Panc1 (cell line): Measurements from ENCODE around the gene FGG. TPM values are rescaled to one million over a fixed set of nuclear protein-coding genes. Genes with fewer than 3 reads are reported as not detected.

ENCODE experiments used
- ATAC-seq: fragments of 200-7000 bp; cut with Tn5 transposase; 2 replicates; pipeline ENCODE4 v1.9.1; 2020; ENCODE audit warnings: mild to moderate bottlenecking, moderate library complexity
- BruUV-seq: library from RNA; stranded (reverse); fragments of 400-500 nt; replicated peaks from 2 replicates; lab custom pipeline; 2021; lab: Mats Ljungman, UMichigan
- CTCF ChIA-PET: fragments of 300-600 bp; sonication (Branson Sonifier 250); formaldehyde crosslinking; loops from one replicate; lab custom pipeline; 2022; ENCODE audit warnings: antibody characterized with exemption; lab: Charles Lee
- POLR2A ChIA-PET: fragments of 300-600 bp; sonication (Branson Sonifier 250); formaldehyde crosslinking; loops from one replicate; lab custom pipeline; 2022; ENCODE audit warnings: antibody characterized with exemption; lab: Charles Lee
- DNase-seq: peaks from one replicate; pipeline ENCODE4 v3.0.0-alpha.2; 2010; ENCODE audit warnings: low read depth, low spot score
- H3K27ac ChIP-seq: 2 replicates; pipeline ENCODE4 v1.5.1; 2011; ENCODE audit warnings: mild to moderate bottlenecking, low read length, inconsistent platforms
- H3K27me3 ChIP-seq: fragments of 200-500 bp; sonication (Bioruptor generic); 2 replicates; pipeline ENCODE4 v1.6.0; 2014; ENCODE audit warnings: low read length, inconsistent platforms; ENCODE audit not compliant: control insufficient read depth, insufficient read depth
- H3K36me3 ChIP-seq: fragments of 200-500 bp; sonication (Bioruptor generic); 2 replicates; pipeline ENCODE4 v1.5.1; 2014; ENCODE audit warnings: inconsistent platforms, mild to moderate bottlenecking, low read length, moderate library complexity; ENCODE audit not compliant: control insufficient read depth, insufficient read depth
- H3K4me1 ChIP-seq: 2 replicates; pipeline ENCODE4 v1.5.1; 2011; ENCODE audit warnings: inconsistent platforms, mild to moderate bottlenecking, low read length, moderate library complexity; ENCODE audit not compliant: control insufficient read depth, insufficient read depth
- H3K4me3 ChIP-seq, 2 experiments: 2 replicates each; pipeline ENCODE4 v1.5.1; 2011 to 2012; ENCODE audit warnings: low read depth in 2 of 2, low read length in 2 of 2, mild to moderate bottlenecking in 2 of 2, inconsistent platforms in 1 of 2, moderate library complexity in 1 of 2
- H3K9me3 ChIP-seq: fragments of 200-500 bp; sonication (Bioruptor generic); 2 replicates; pipeline ENCODE4 v1.5.1; 2014; ENCODE audit warnings: low read depth, mild to moderate bottlenecking, inconsistent platforms, low read length, moderate library complexity; ENCODE audit not compliant: control insufficient read depth, insufficient read depth
- CTCF ChIP-seq: fragments of 450-650 bp; IDR thresholded peaks from 2 replicates; pipeline ENCODE4 v1.5.1; 2017; ENCODE audit warnings: mild to moderate bottlenecking
- POLR2AphosphoS5 ChIP-seq: IDR thresholded peaks from 2 replicates; pipeline ENCODE4 v1.6.1; 2012; ENCODE audit warnings: mild to moderate bottlenecking, low read depth, low read length, moderate library complexity
- REST ChIP-seq, 2 experiments: IDR thresholded peaks; 2 replicates each; pipeline ENCODE4 v1.6.1; 2011 to 2012; ENCODE audit warnings: low read depth in 2 of 2, control low read depth in 1 of 2, low read length in 1 of 2, mild to moderate bottlenecking in 1 of 2, moderate library complexity in 1 of 2; ENCODE audit not compliant: insufficient read depth in 1 of 2
- SIN3A ChIP-seq: IDR thresholded peaks from 2 replicates; pipeline ENCODE4 v1.6.1; 2012; ENCODE audit warnings: low read depth, mild to moderate bottlenecking, low read length, moderate library complexity, borderline replicate concordance; ENCODE audit not compliant: insufficient read depth
- TCF7L2 ChIP-seq: IDR thresholded peaks from 2 replicates; pipeline ENCODE4 v1.6.1; 2011; ENCODE audit warnings: mild to moderate bottlenecking, low read depth, low read length, inconsistent platforms
- in situ Hi-C: cut with HindIII; loops from 2 replicates; pipeline ENCODE4 v1.10.0; 2016; ENCODE audit warnings: low sequenced_read_pairs, low pct_unique_long_range_greater_than_20kb
- intact Hi-C: fragments of 100-400 bp; cut with micrococcal nuclease; formaldehyde crosslinking; loops from one replicate; pipeline ENCODE4 v1.10.0; 2022; ENCODE audit not compliant: unreplicated experiment
- total RNA-seq: library from RNA; stranded (reverse); gene quantifications from one replicate; pipeline ENCODE4 v1.2.1, GENCODE V29; 2021; ENCODE audit not compliant: unreplicated experiment

Gene FGG
- total RNA-seq, 1 experiment from 2014 or later, result 1.8 TPM

GRCh38 chr4:154608361-154609252 lies 3.8 kb downstream of the FGG start:
- in situ Hi-C loops, result no loop called here
- TF ChIP-seq POLR2AphosphoS5 (no peak), SIN3A (no peak), TCF7L2 (no peak)
- ATAC-seq (no peak), DNase-seq (no peak)
- Histone ChIP-seq H3K9me3 (no peaks in the 10 kb centered on the region), H3K4me3 (no peak overlapping the region), H3K36me3 (no peaks in the 10 kb centered on the region), H3K4me1 (no peaks in the 10 kb centered on the region), H3K27me3 (no peaks in the 10 kb centered on the region), H3K27ac (no peak overlapping the region)
- ChIA-PET CTCF (interaction anchor here (1.2 kb wide), 1 partner anchor 10 kb away, joined by 3 read pairs; no protein-coding TSS in a partner anchor), POLR2A (no interaction called here)
- BruUV-seq, result no TSS peak
- intact Hi-C loops, result no loop called here

GRCh38 chr4:154606728-154607723 lies 5.4 kb downstream of the FGG start:
- no peak for TF ChIP-seq TCF7L2
- no peak for TF ChIP-seq REST (IDR thresholded peaks at IDR 0.05; ENCODE audit: insufficient read depth in 1 of 2, low read depth in 2 of 2, low read length in 1 of 2)
- no peak for TF ChIP-seq POLR2AphosphoS5
- no peak for TF ChIP-seq SIN3A
- no peak for TF ChIP-seq CTCF
- in situ Hi-C loops, result no loop called here
- Histone ChIP-seq H3K36me3 (no peaks in the 10 kb centered on the region), H3K4me1 (no peaks in the 10 kb centered on the region), H3K9me3 (no peaks in the 10 kb centered on the region), H3K4me3 (no peak overlapping the region), H3K27me3 (no peaks in the 10 kb centered on the region), H3K27ac (no peak overlapping the region)
- BruUV-seq, result no TSS peak
- DNase-seq (no peak), ATAC-seq (no peak)
- ChIA-PET POLR2A (no interaction called here), CTCF (no interaction called here)
- intact Hi-C loops, result no loop called here
